ENCODE results near the gene FHOD3.

- TF ChIP-seq CTCF (IDR thresholded peaks at IDR 0.05; ENCODE audit: insufficient read depth, low read length): no peak
- no peak for TF ChIP-seq REST (IDR thresholded peaks at IDR 0.05; ENCODE audit: insufficient replicate concordance, low read depth)
- TF ChIP-seq SPI1 (IDR thresholded peaks at IDR 0.05; ENCODE audit: borderline replicate concordance, low read depth): no peak
These were observed 249.4 kb downstream of the FHOD3 start for GRCh38 chr18:36546876-36547275.
